Measurements from ENCODE around the gene NAV2.

The NAV2 gene

GRCh38 chr11:19821993-19822392, 109.4 kb downstream of the NAV2 start:
- no peak for DNase-seq
- peaks cover 5% of the 10 kb centered on the region for H3K27me3 Mint-ChIP-seq (ENCODE audit: low read depth, poor library complexity)
- H3K4me1 Mint-ChIP-seq = peaks cover 49% of the 10 kb centered on the region
- no peaks in the 10 kb centered on the region for H3K9me3 Mint-ChIP-seq
- H3K36me3 Mint-ChIP-seq (ENCODE audit: low read depth) = no peaks in the 10 kb centered on the region
- H3K27ac Mint-ChIP-seq = no peak overlapping the region
- no peak overlapping the region for H3K4me3 Mint-ChIP-seq
- no peak for TF ChIP-seq CTCF (IDR thresholded peaks at IDR 0.05)

GRCh38 chr11:19822531-19822930, 109.9 kb downstream of the NAV2 start:
- Mint-ChIP-seq H3K27me3 (ENCODE audit: low read depth, poor library complexity) (peaks cover 5% of the 10 kb centered on the region), H3K27ac (no peak overlapping the region), H3K4me1 (peaks cover 49% of the 10 kb centered on the region), H3K4me3 (no peak overlapping the region), H3K9me3 (no peaks in the 10 kb centered on the region), H3K36me3 (ENCODE audit: low read depth) (no peaks in the 10 kb centered on the region)
- TF ChIP-seq CTCF (IDR thresholded peaks at IDR 0.05) = no peak
- DNase-seq = no peak

GRCh38 chr11:19826606-19827005, 114.0 kb downstream of the NAV2 start:
- Mint-ChIP-seq H3K4me1 (peaks cover 52% of the 10 kb centered on the region), H3K4me3 (no peak overlapping the region), H3K36me3 (ENCODE audit: low read depth) (no peaks in the 10 kb centered on the region), H3K27ac (no peak overlapping the region), H3K9me3 (no peaks in the 10 kb centered on the region), H3K27me3 (ENCODE audit: low read depth, poor library complexity) (no peaks in the 10 kb centered on the region)
- DNase-seq = no peak
- TF ChIP-seq CTCF (IDR thresholded peaks at IDR 0.05) = no peak

- H3K27ac Mint-ChIP-seq = no peak overlapping the region
- H3K9me3 Mint-ChIP-seq = no peaks in the 10 kb centered on the region
- no peaks in the 10 kb centered on the region for H3K36me3 Mint-ChIP-seq (ENCODE audit: low read depth)
- no peak for TF ChIP-seq CTCF (IDR thresholded peaks at IDR 0.05)
- H3K4me3 Mint-ChIP-seq = no peak overlapping the region
- H3K4me1 Mint-ChIP-seq = peaks cover 60% of the 10 kb centered on the region
- no peaks in the 10 kb centered on the region for H3K27me3 Mint-ChIP-seq (ENCODE audit: low read depth, poor library complexity)
- DNase-seq = no peak
Observed at GRCh38 chr11:19827399-19828135, 114.9 kb downstream of the NAV2 start.

- H3K27me3 Mint-ChIP-seq (ENCODE audit: low read depth, poor library complexity) = no peaks in the 10 kb centered on the region
- TF ChIP-seq CTCF (IDR thresholded peaks at IDR 0.05) = no peak
- peaks cover 6% of the 10 kb centered on the region for H3K36me3 Mint-ChIP-seq (ENCODE audit: low read depth)
- peaks cover 60% of the 10 kb centered on the region for H3K4me1 Mint-ChIP-seq
- H3K27ac Mint-ChIP-seq = no peak overlapping the region
- H3K9me3 Mint-ChIP-seq = peaks cover 5% of the 10 kb centered on the region
- DNase-seq = peak; percentile 26
- no peak overlapping the region for H3K4me3 Mint-ChIP-seq
Observed at GRCh38 chr11:19828382-19829108, 115.9 kb downstream of the NAV2 start.
